Right lobe of liver (tissue), 6 donors: Measurements from ENCODE around the gene STEAP1B. TPM values are rescaled to one million over a fixed set of nuclear protein-coding genes. Genes with fewer than 3 reads are reported as not detected.

Experiments
- ATAC-seq, 4 donors: fragments of 200-7000 bp; cut with Tn5 transposase; one replicate each; pipeline ENCODE4 v1.9.1; 2020; ENCODE audit warnings: mild to moderate bottlenecking in 4 of 4, moderate library complexity in 4 of 4
- DNase-seq, 3 donors: peaks; one replicate each; pipeline ENCODE4 v3.0.0-alpha.2; 2020
- H3K27ac ChIP-seq, 3 donors: fragments of 200-600 bp; one replicate each; pipeline ENCODE4 v1.8.0; 2022
- H3K27me3 ChIP-seq, 2 donors: fragments of 200-600 bp; one replicate each; pipeline ENCODE4 v1.8.0; 2022
- H3K36me3 ChIP-seq, 4 donors: fragments of 200-600 bp; sonication (generic) in 1 of 4; one replicate each; pipeline versions ENCODE4 v1.5.1 to v1.8.0; 2017 to 2022; ENCODE audit warnings: control low read depth in 1 of 4
- H3K4me1 ChIP-seq, 4 donors: fragments of 200-600 bp; sonication (generic) in 1 of 4; one replicate each; pipeline versions ENCODE4 v1.5.1 to v1.8.0; 2017 to 2022; ENCODE audit warnings: control low read depth in 1 of 4
- H3K4me3 ChIP-seq, 3 donors: fragments of 200-600 bp; one replicate each; pipeline ENCODE4 v1.8.0; 2022
- H3K9me3 ChIP-seq, 4 donors: fragments of 200-600 bp; sonication (generic) in 1 of 4; one replicate each; pipeline versions ENCODE4 v1.5.1 to v1.8.0; 2017 to 2022; ENCODE audit warnings: control low read depth in 1 of 4
- CTCF ChIP-seq, 4 donors: fragments of 200-600 bp in 3 of 4; fragments of 450-650 bp in 1 of 4; IDR thresholded peaks; one replicate each; pipeline versions ENCODE4 v1.5.1 to v1.8.0; 2016 to 2022; ENCODE audit warnings: antibody characterized with exemption in 4 of 4, mild to moderate bottlenecking in 2 of 4
- POLR2A ChIP-seq: fragments of 450-650 bp; IDR thresholded peaks from one replicate; pipeline ENCODE4 v1.6.1; 2017; ENCODE audit warnings: antibody characterized with exemption, mild to moderate bottlenecking
- WGBS: methylation state at CpG from one replicate; pipeline ENCODE4 v1.1.6; 2018; ENCODE audit warnings: low coverage, low lambda C conversion rate; ENCODE audit not compliant: insufficient coverage; ENCODE audit errors: missing lambda C conversion rate; 5-methylcytosine and 5-hydroxymethylcytosine counted together
- intact Hi-C, 2 donors: fragments of 100-400 bp; cut with DNase I; formaldehyde crosslinking; loops; one replicate each; pipeline versions ENCODE4 v1.11.2 to v1.14.1; 2022
- total RNA-seq, 6 experiments: library from RNA; depleted of rRNA in 2 of 6; stranded (reverse); fragments of >200 nt in 2 of 6; fragmentation: NEBNext Ultra II Directional in 3 of 6; extraction: Animal tissue kit (Norgen Biotek cat#: 25700) in 3 of 6; gene quantifications; one replicate each; pipeline versions ENCODE4 v1.1.0 to v1.2.4, GENCODE V29; 2016 to 2023
- donor health status: DM: no; HTN: yes; CAD: no.
- donor health status: DM: no; HTN: no; CAD: no.
- donor health status: DM: no; HTN: no; CAD: no.
- donor health status: DM: no; HTN: yes; CAD: no.
- donor health status: DM: no; HTN: yes; CAD: no.

Gene STEAP1B
- total RNA-seq, 6 experiments from 2014 or later, result 0.25 to 0.60 TPM; not detected in 4

GRCh38 chr7:22377703-22378102, 122.3 kb downstream of the STEAP1B start:
- ATAC-seq (peak; percentile 33 to 65 (median 44)), DNase-seq (no peak)
- H3K27ac ChIP-seq, result peak overlapping the region in 2 of 3 donors; percentile 50 to 58
- H3K27me3 ChIP-seq, result no peaks in the 10 kb centered on the region
- H3K36me3 ChIP-seq, result no peaks in the 10 kb centered on the region
- no peak overlapping the region for H3K4me3 ChIP-seq
- TF ChIP-seq POLR2A, result no peak
- no peak for TF ChIP-seq CTCF (IDR thresholded peaks at IDR 0.05)
- peaks cover 0 to 10% (median 0%) of the 10 kb centered on the region in 4 donors for H3K4me1 ChIP-seq
- intact Hi-C loops, result no loop called here
- H3K9me3 ChIP-seq, result no peaks in the 10 kb centered on the region
- WGBS, result 69% methylated on average over 2 of the region's 2 CpGs

- no peaks in the 10 kb centered on the region for H3K27me3 ChIP-seq
- WGBS, result no CpG with 5 or more reads among the region's 2 CpGs
- TF ChIP-seq POLR2A (no peak), CTCF (IDR thresholded peaks at IDR 0.05) (no peak)
- DNase-seq, result no peak
- ATAC-seq, result no peak
- no peaks in the 10 kb centered on the region for H3K36me3 ChIP-seq
- H3K27ac ChIP-seq, result no peak overlapping the region
- H3K9me3 ChIP-seq, result no peaks in the 10 kb centered on the region
- no peak overlapping the region for H3K4me3 ChIP-seq
- H3K4me1 ChIP-seq, result peaks cover 0 to 10% (median 0%) of the 10 kb centered on the region in 4 donors
- intact Hi-C loops, result no loop called here
Observed at GRCh38 chr7:22375359-22376048, 124.5 kb downstream of the STEAP1B start.

GRCh38 chr7:22373911-22374310, 126.1 kb downstream of the STEAP1B start:
- H3K4me3 ChIP-seq, result no peak overlapping the region
- ATAC-seq, result no peak
- no peaks in the 10 kb centered on the region for H3K36me3 ChIP-seq
- intact Hi-C loops, result no loop called here
- no peaks in the 10 kb centered on the region for H3K27me3 ChIP-seq
- H3K9me3 ChIP-seq, result no peaks in the 10 kb centered on the region
- DNase-seq, result no peak
- 58% methylated on average over 2 of the region's 2 CpGs for WGBS
- no peak overlapping the region for H3K27ac ChIP-seq
- H3K4me1 ChIP-seq, result peaks cover 0 to 10% (median 0%) of the 10 kb centered on the region in 4 donors
- TF ChIP-seq CTCF (IDR thresholded peaks at IDR 0.05), result no peak
- TF ChIP-seq POLR2A, result no peak

- ATAC-seq (no peak), DNase-seq (no peak)
- H3K4me1 ChIP-seq, result peaks cover 0 to 6% (median 0%) of the 10 kb centered on the region in 4 donors
- H3K27me3 ChIP-seq, result no peaks in the 10 kb centered on the region
- 69% methylated on average over 3 of the region's 3 CpGs for WGBS
- no peak overlapping the region for H3K4me3 ChIP-seq
- no peak overlapping the region for H3K27ac ChIP-seq
- H3K9me3 ChIP-seq, result no peaks in the 10 kb centered on the region
- no peak for TF ChIP-seq CTCF (IDR thresholded peaks at IDR 0.05)
- TF ChIP-seq POLR2A, result no peak
- intact Hi-C loops, result no loop called here
- no peaks in the 10 kb centered on the region for H3K36me3 ChIP-seq
Observed at GRCh38 chr7:22373388-22373787, 126.6 kb downstream of the STEAP1B start.
